Hepatocyte (in vitro differentiated cells): ENCODE results near the gene MACROD2. TPM values are rescaled to one million over a fixed set of nuclear protein-coding genes. Genes with fewer than 3 reads are reported as not detected.

ENCODE experiments used
- DNase-seq: peaks from one replicate; pipeline ENCODE4 v3.0.0-alpha.2; 2016; ENCODE audit warnings: low spot score
- H2AFZ ChIP-seq: fragments of 200-600 bp; sonication (generic); 2 replicates; pipeline ENCODE4 v1.6.0; 2016; ENCODE audit warnings: antibody characterized with exemption, mild to moderate bottlenecking
- H3K27ac ChIP-seq: fragments of 200-600 bp; sonication (generic); 2 replicates; pipeline ENCODE4 v1.5.1; 2016; ENCODE audit warnings: mild to moderate bottlenecking
- H3K27me3 ChIP-seq: fragments of 200-600 bp; sonication (generic); 2 replicates; pipeline ENCODE4 v1.6.1; 2016
- H3K36me3 ChIP-seq: fragments of 200-600 bp; sonication (generic); replicated peaks from 2 replicates; pipeline ENCODE4 v1.5.1; 2016; ENCODE audit warnings: low read depth; ENCODE audit not compliant: insufficient read depth
- H3K4me1 ChIP-seq: fragments of 200-600 bp; sonication (generic); 2 replicates; pipeline ENCODE4 v1.5.1; 2016; ENCODE audit warnings: mild to moderate bottlenecking, moderate library complexity; ENCODE audit not compliant: insufficient read depth
- H3K4me2 ChIP-seq: fragments of 200-600 bp; sonication (generic); 2 replicates; pipeline ENCODE4 v1.6.0; 2016
- H3K4me3 ChIP-seq: fragments of 200-600 bp; sonication (generic); 2 replicates; pipeline ENCODE4 v1.5.1; 2016; ENCODE audit warnings: mild to moderate bottlenecking
- H3K79me2 ChIP-seq: fragments of 200-600 bp; sonication (generic); 2 replicates; pipeline ENCODE4 v1.6.0; 2017; ENCODE audit warnings: mild to moderate bottlenecking
- H3K9me2 ChIP-seq: fragments of 200-600 bp; sonication (generic); replicated peaks from 2 replicates; pipeline ENCODE4 v1.6.0; 2017; ENCODE audit warnings: mild to moderate bottlenecking; ENCODE audit not compliant: insufficient read depth
- H3K9me3 ChIP-seq: fragments of 200-600 bp; sonication (generic); 2 replicates; pipeline ENCODE4 v1.5.1; 2016; ENCODE audit warnings: low read depth, mild to moderate bottlenecking
- H4K20me1 ChIP-seq: fragments of 200-600 bp; sonication (generic); 2 replicates; pipeline ENCODE4 v1.6.0; 2016; ENCODE audit warnings: mild to moderate bottlenecking; ENCODE audit not compliant: insufficient read depth, poor library complexity, severe bottlenecking
- EZH2 ChIP-seq: fragments of 200-600 bp; sonication (generic); IDR thresholded peaks from 2 replicates; pipeline ENCODE4 v1.6.1; 2016; ENCODE audit warnings: antibody characterized with exemption, mild to moderate bottlenecking, borderline replicate concordance
- EZH2phosphoT487 ChIP-seq: fragments of 200-600 bp; sonication (generic); IDR thresholded peaks from one replicate; pipeline ENCODE4 v1.6.1; 2018; ENCODE audit warnings: antibody characterized with exemption, mild to moderate bottlenecking, low read depth, moderate library complexity; ENCODE audit not compliant: unreplicated experiment, severe bottlenecking
- WGBS: methylation state at CpG from one replicate; pipeline ENCODE4 v1.1.6; 2016; ENCODE audit warnings: low lambda C conversion rate; ENCODE audit errors: missing lambda C conversion rate; 5-methylcytosine and 5-hydroxymethylcytosine counted together
- polyA plus RNA-seq: library from polyadenylated mRNA; unstranded; fragments of >200 nt; fragmentation: Nextera tagmentation; extraction: Ambion mirVana; gene quantifications from 2 replicates; pipeline ENCODE4 v1.2.1, GENCODE V29; 2016
- total RNA-seq: library from RNA; depleted of rRNA; stranded (reverse); fragments of >200 nt; gene quantifications from 2 replicates; pipeline ENCODE4 v1.2.3, GENCODE V29; 2014
- TF ChIP-seq, protein P1 (sequence below): fragments of 200-600 bp; sonication (generic); IDR thresholded peaks from 2 replicates; pipeline ENCODE4 v1.5.1; 2016; ENCODE audit warnings: antibody characterized with exemption, mild to moderate bottlenecking; ENCODE audit not compliant: poor library complexity

Gene MACROD2
- total and polyA plus RNA-seq, 2 experiments from 2014 or later: 2.4 to 3.1 TPM

GRCh38 chr20:15637950-15638754, 1642.8 kb downstream of the MACROD2 start:
- no peak for DNase-seq
- Histone ChIP-seq H2AFZ (no peak overlapping the region), H3K9me2 (no peaks in the 10 kb centered on the region), H3K79me2 (no peaks in the 10 kb centered on the region), H3K27me3 (no peaks in the 10 kb centered on the region), H3K27ac (no peak overlapping the region), H3K4me1 (no peaks in the 10 kb centered on the region), H3K9me3 (no peaks in the 10 kb centered on the region), H3K36me3 (no peaks in the 10 kb centered on the region), H4K20me1 (no peaks in the 10 kb centered on the region), H3K4me2 (no peak overlapping the region), H3K4me3 (no peak overlapping the region)
- WGBS: 34% methylated on average over 5 of the region's 5 CpGs
- TF ChIP-seq, protein P1, sequence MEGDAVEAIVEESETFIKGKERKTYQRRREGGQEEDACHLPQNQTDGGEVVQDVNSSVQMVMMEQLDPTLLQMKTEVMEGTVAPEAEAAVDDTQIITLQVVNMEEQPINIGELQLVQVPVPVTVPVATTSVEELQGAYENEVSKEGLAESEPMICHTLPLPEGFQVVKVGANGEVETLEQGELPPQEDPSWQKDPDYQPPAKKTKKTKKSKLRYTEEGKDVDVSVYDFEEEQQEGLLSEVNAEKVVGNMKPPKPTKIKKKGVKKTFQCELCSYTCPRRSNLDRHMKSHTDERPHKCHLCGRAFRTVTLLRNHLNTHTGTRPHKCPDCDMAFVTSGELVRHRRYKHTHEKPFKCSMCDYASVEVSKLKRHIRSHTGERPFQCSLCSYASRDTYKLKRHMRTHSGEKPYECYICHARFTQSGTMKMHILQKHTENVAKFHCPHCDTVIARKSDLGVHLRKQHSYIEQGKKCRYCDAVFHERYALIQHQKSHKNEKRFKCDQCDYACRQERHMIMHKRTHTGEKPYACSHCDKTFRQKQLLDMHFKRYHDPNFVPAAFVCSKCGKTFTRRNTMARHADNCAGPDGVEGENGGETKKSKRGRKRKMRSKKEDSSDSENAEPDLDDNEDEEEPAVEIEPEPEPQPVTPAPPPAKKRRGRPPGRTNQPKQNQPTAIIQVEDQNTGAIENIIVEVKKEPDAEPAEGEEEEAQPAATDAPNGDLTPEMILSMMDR: no peak
- no peak for TF ChIP-seq EZH2phosphoT487
- no peak for TF ChIP-seq EZH2

DNA sequence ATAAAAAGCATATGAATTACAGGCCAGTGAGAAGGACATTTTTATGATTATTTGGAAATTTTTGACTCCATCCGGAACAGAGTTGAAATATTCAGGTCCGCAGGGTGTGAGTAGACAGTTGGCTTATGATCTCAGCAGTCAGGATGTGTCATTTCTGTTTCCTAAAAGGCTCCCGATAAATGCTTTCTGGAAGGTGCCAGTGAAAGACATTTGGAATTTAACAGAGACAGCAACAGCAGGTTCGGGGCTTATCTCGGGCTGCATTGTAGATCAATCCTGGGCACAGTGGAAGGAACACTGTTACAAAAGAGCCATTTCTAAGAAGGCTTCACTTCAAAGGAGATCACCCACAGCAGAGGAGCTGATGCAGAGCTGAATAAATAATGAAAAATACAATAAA, 1643.5 kb downstream of the MACROD2 start:
- no peaks in the 10 kb centered on the region for H3K27me3 ChIP-seq
- H3K79me2 ChIP-seq: no peaks in the 10 kb centered on the region
- no peaks in the 10 kb centered on the region for H3K4me1 ChIP-seq
- 75% methylated on average over 5 of the region's 5 CpGs for WGBS
- no peak for TF ChIP-seq EZH2
- no peak for TF ChIP-seq EZH2phosphoT487
- TF ChIP-seq, protein P1: no peak
- no peaks in the 10 kb centered on the region for H3K36me3 ChIP-seq
- no peak overlapping the region for H2AFZ ChIP-seq
- no peaks in the 10 kb centered on the region for H3K9me3 ChIP-seq
- H3K9me2 ChIP-seq: no peaks in the 10 kb centered on the region
- DNase-seq: no peak
- no peaks in the 10 kb centered on the region for H4K20me1 ChIP-seq
- H3K4me2 ChIP-seq: no peak overlapping the region
- H3K4me3 ChIP-seq: no peak overlapping the region
- no peak overlapping the region for H3K27ac ChIP-seq

- H3K4me2 ChIP-seq: no peak overlapping the region
- DNase-seq: no peak
- no peaks in the 10 kb centered on the region for H3K79me2 ChIP-seq
- no peaks in the 10 kb centered on the region for H4K20me1 ChIP-seq
- no peaks in the 10 kb centered on the region for H3K4me1 ChIP-seq
- no peaks in the 10 kb centered on the region for H3K9me2 ChIP-seq
- no peaks in the 10 kb centered on the region for H3K9me3 ChIP-seq
- no peak overlapping the region for H3K27ac ChIP-seq
- 70% methylated on average over 1 of the region's 1 CpG for WGBS
- TF ChIP-seq EZH2 (no peak), EZH2phosphoT487 (no peak)
- TF ChIP-seq, protein P1: no peak
- H3K27me3 ChIP-seq: no peaks in the 10 kb centered on the region
- no peaks in the 10 kb centered on the region for H3K36me3 ChIP-seq
- no peak overlapping the region for H3K4me3 ChIP-seq
- H2AFZ ChIP-seq: no peak overlapping the region
Measured at GRCh38 chr20:15639839-15640238, 1644.5 kb downstream of the MACROD2 start.
